Hepatocyte (in vitro differentiated cells): ENCODE measurements around the gene ALX4. TPM values are rescaled to one million over a fixed set of nuclear protein-coding genes. Genes with fewer than 3 reads are reported as not detected.
A peak's percentile ranks its signal among the peaks of the same experiment; 100 is the strongest.

Experiments
- DNase-seq: peaks from one replicate; pipeline ENCODE4 v3.0.0-alpha.2; 2016; ENCODE audit warnings: low spot score
- H2AFZ ChIP-seq: fragments of 200-600 bp; sonication (generic); 2 replicates; pipeline ENCODE4 v1.6.0; 2016; ENCODE audit warnings: antibody characterized with exemption, mild to moderate bottlenecking
- H3K27ac ChIP-seq: fragments of 200-600 bp; sonication (generic); 2 replicates; pipeline ENCODE4 v1.5.1; 2016; ENCODE audit warnings: mild to moderate bottlenecking
- H3K27me3 ChIP-seq: fragments of 200-600 bp; sonication (generic); 2 replicates; pipeline ENCODE4 v1.6.1; 2016
- H3K36me3 ChIP-seq: fragments of 200-600 bp; sonication (generic); replicated peaks from 2 replicates; pipeline ENCODE4 v1.5.1; 2016; ENCODE audit warnings: low read depth; ENCODE audit not compliant: insufficient read depth
- H3K4me1 ChIP-seq: fragments of 200-600 bp; sonication (generic); 2 replicates; pipeline ENCODE4 v1.5.1; 2016; ENCODE audit warnings: mild to moderate bottlenecking, moderate library complexity; ENCODE audit not compliant: insufficient read depth
- H3K4me2 ChIP-seq: fragments of 200-600 bp; sonication (generic); 2 replicates; pipeline ENCODE4 v1.6.0; 2016
- H3K4me3 ChIP-seq: fragments of 200-600 bp; sonication (generic); 2 replicates; pipeline ENCODE4 v1.5.1; 2016; ENCODE audit warnings: mild to moderate bottlenecking
- H3K79me2 ChIP-seq: fragments of 200-600 bp; sonication (generic); 2 replicates; pipeline ENCODE4 v1.6.0; 2017; ENCODE audit warnings: mild to moderate bottlenecking
- H3K9me2 ChIP-seq: fragments of 200-600 bp; sonication (generic); replicated peaks from 2 replicates; pipeline ENCODE4 v1.6.0; 2017; ENCODE audit warnings: mild to moderate bottlenecking; ENCODE audit not compliant: insufficient read depth
- H3K9me3 ChIP-seq: fragments of 200-600 bp; sonication (generic); 2 replicates; pipeline ENCODE4 v1.5.1; 2016; ENCODE audit warnings: low read depth, mild to moderate bottlenecking
- H4K20me1 ChIP-seq: fragments of 200-600 bp; sonication (generic); 2 replicates; pipeline ENCODE4 v1.6.0; 2016; ENCODE audit warnings: mild to moderate bottlenecking; ENCODE audit not compliant: insufficient read depth, poor library complexity, severe bottlenecking
- EZH2 ChIP-seq: fragments of 200-600 bp; sonication (generic); IDR thresholded peaks from 2 replicates; pipeline ENCODE4 v1.6.1; 2016; ENCODE audit warnings: antibody characterized with exemption, mild to moderate bottlenecking, borderline replicate concordance
- EZH2phosphoT487 ChIP-seq: fragments of 200-600 bp; sonication (generic); IDR thresholded peaks from one replicate; pipeline ENCODE4 v1.6.1; 2018; ENCODE audit warnings: antibody characterized with exemption, mild to moderate bottlenecking, low read depth, moderate library complexity; ENCODE audit not compliant: unreplicated experiment, severe bottlenecking
- WGBS: methylation state at CpG from one replicate; pipeline ENCODE4 v1.1.6; 2016; ENCODE audit warnings: low lambda C conversion rate; ENCODE audit errors: missing lambda C conversion rate; 5-methylcytosine and 5-hydroxymethylcytosine counted together
- polyA plus RNA-seq: library from polyadenylated mRNA; unstranded; fragments of >200 nt; fragmentation: Nextera tagmentation; extraction: Ambion mirVana; gene quantifications from 2 replicates; pipeline ENCODE4 v1.2.1, GENCODE V29; 2016
- total RNA-seq: library from RNA; depleted of rRNA; stranded (reverse); fragments of >200 nt; gene quantifications from 2 replicates; pipeline ENCODE4 v1.2.3, GENCODE V29; 2014
- TF ChIP-seq, protein P1 (sequence below): fragments of 200-600 bp; sonication (generic); IDR thresholded peaks from 2 replicates; pipeline ENCODE4 v1.5.1; 2016; ENCODE audit warnings: antibody characterized with exemption, mild to moderate bottlenecking; ENCODE audit not compliant: poor library complexity

The ALX4 gene
- total and polyA plus RNA-seq, 2 experiments from 2014 or later = 1.3 to 3.8 TPM

GRCh38 chr11:44311339-44312261 is 1.7 kb upstream of the ALX4 start:
- H3K4me1 ChIP-seq = peaks cover 26% of the 10 kb centered on the region
- peak overlapping the region; percentile 79 for H3K27ac ChIP-seq
- no peak overlapping the region for H3K4me3 ChIP-seq
- H3K4me2 ChIP-seq = peak overlapping the region; percentile 92
- H2AFZ ChIP-seq = no peak overlapping the region
- H3K27me3 ChIP-seq = peaks cover 97% of the 10 kb centered on the region
- no peaks in the 10 kb centered on the region for H4K20me1 ChIP-seq
- TF ChIP-seq, protein P1, sequence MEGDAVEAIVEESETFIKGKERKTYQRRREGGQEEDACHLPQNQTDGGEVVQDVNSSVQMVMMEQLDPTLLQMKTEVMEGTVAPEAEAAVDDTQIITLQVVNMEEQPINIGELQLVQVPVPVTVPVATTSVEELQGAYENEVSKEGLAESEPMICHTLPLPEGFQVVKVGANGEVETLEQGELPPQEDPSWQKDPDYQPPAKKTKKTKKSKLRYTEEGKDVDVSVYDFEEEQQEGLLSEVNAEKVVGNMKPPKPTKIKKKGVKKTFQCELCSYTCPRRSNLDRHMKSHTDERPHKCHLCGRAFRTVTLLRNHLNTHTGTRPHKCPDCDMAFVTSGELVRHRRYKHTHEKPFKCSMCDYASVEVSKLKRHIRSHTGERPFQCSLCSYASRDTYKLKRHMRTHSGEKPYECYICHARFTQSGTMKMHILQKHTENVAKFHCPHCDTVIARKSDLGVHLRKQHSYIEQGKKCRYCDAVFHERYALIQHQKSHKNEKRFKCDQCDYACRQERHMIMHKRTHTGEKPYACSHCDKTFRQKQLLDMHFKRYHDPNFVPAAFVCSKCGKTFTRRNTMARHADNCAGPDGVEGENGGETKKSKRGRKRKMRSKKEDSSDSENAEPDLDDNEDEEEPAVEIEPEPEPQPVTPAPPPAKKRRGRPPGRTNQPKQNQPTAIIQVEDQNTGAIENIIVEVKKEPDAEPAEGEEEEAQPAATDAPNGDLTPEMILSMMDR = no peak
- TF ChIP-seq EZH2phosphoT487 (peak; percentile 28), EZH2 (peak; percentile 73)
- DNase-seq = no peak
- H3K79me2 ChIP-seq = no peaks in the 10 kb centered on the region
- H3K9me2 ChIP-seq = no peaks in the 10 kb centered on the region
- WGBS = 15% methylated on average over 44 of the region's 44 CpGs
- H3K36me3 ChIP-seq = no peaks in the 10 kb centered on the region
- H3K9me3 ChIP-seq = no peaks in the 10 kb centered on the region

GRCh38 chr11:44310463-44311272 is 729 bp upstream of the ALX4 start:
- TF ChIP-seq, protein P1 = no peak
- peak; percentile 90 for TF ChIP-seq EZH2
- Histone ChIP-seq H3K27me3 (peaks cover 97% of the 10 kb centered on the region), H3K9me2 (no peaks in the 10 kb centered on the region), H3K27ac (peak overlapping the region; percentile 79), H3K4me2 (peak overlapping the region; percentile 92), H3K36me3 (no peaks in the 10 kb centered on the region), H3K4me1 (peaks cover 23% of the 10 kb centered on the region), H3K4me3 (no peak overlapping the region), H2AFZ (no peak overlapping the region), H3K79me2 (no peaks in the 10 kb centered on the region), H4K20me1 (no peaks in the 10 kb centered on the region), H3K9me3 (no peaks in the 10 kb centered on the region)
- DNase-seq = no peak
- WGBS = 4% methylated on average over 47 of the region's 49 CpGs

DNA sequence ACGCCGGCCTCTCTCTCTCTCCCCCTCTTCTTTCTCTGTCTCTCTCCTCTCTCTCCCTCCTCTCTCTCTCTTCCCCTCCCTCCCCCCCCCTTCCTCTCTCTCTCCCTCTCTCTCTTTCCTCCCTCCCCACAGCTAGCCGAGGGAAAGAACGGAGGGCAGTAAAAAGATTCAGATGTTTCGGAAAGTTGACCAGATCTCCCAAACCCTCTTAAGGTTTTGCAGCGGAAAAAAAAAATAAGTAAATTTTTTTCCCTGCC is 195 bp upstream of the ALX4 start:
- H3K27ac ChIP-seq = peak overlapping the region; percentile 79
- H3K27me3 ChIP-seq = peaks cover 97% of the 10 kb centered on the region
- H4K20me1 ChIP-seq = no peaks in the 10 kb centered on the region
- TF ChIP-seq EZH2 = no peak
- TF ChIP-seq, protein P1 = no peak
- TF ChIP-seq EZH2phosphoT487 = no peak
- peak overlapping the region; percentile 92 for H3K4me2 ChIP-seq
- peak; percentile 63 for DNase-seq
- no peak overlapping the region for H3K4me3 ChIP-seq
- no peak overlapping the region for H2AFZ ChIP-seq
- H3K4me1 ChIP-seq = peaks cover 28% of the 10 kb centered on the region
- no peaks in the 10 kb centered on the region for H3K79me2 ChIP-seq
- H3K36me3 ChIP-seq = no peaks in the 10 kb centered on the region
- no peaks in the 10 kb centered on the region for H3K9me2 ChIP-seq
- 0% methylated on average over 4 of the region's 6 CpGs for WGBS
- H3K9me3 ChIP-seq = no peaks in the 10 kb centered on the region
